NOMO-1 (cell line): ENCODE results near the gene CNDP1.

Source experiments
- DNase-seq, 2 experiments: peaks; one replicate each; lab custom pipeline; 2025; ENCODE audit not compliant: unreplicated experiment in 2 of 2; lab: John Stamatoyannopoulos, UW

CNDP1 gene

GRCh38 chr18:74622072-74622471 is 87.8 kb downstream of the CNDP1 start:
- DNase-seq = peak; percentile 29 to 69

GRCh38 chr18:74623047-74623816 is 88.9 kb downstream of the CNDP1 start:
- DNase-seq = peak; percentile 4 to 5

- no peak for DNase-seq
Observed at GRCh38 chr18:74624466-74624865, 90.2 kb downstream of the CNDP1 start.

- DNase-seq = no peak
Observed at GRCh38 chr18:74625157-74625556, 90.9 kb downstream of the CNDP1 start.

GRCh38 chr18:74626049-74626874 is 92.0 kb downstream of the CNDP1 start:
- DNase-seq = no peak

- DNase-seq = no peak
Observed at GRCh38 chr18:74630804-74631203, 96.5 kb downstream of the CNDP1 start.

GRCh38 chr18:74631212-74631611 is 96.9 kb downstream of the CNDP1 start:
- no peak for DNase-seq

- peak; percentile 15 to 84 for DNase-seq
Observed at GRCh38 chr18:74631623-74632350, 97.5 kb downstream of the CNDP1 start.

GRCh38 chr18:74632351-74632679 is 98.0 kb downstream of the CNDP1 start:
- no peak for DNase-seq

GRCh38 chr18:74632856-74633255 is 98.6 kb downstream of the CNDP1 start:
- DNase-seq = no peak

- no peak for DNase-seq
Observed at GRCh38 chr18:74633652-74634352, 99.5 kb downstream of the CNDP1 start.

GRCh38 chr18:74635224-74635975 is 101.1 kb downstream of the CNDP1 start:
- DNase-seq = no peak
